EH (cell line): Measurements from ENCODE around the gene SH3PXD2B.
"Not testable (repeated sequence)": the region's sequence is repeated elsewhere in the genome, so short reads cannot be mapped to it uniquely, and the experiment has no call there.

Experiments used
- DNase-seq: peaks from one replicate; pipeline ENCODE4 v3.0.0-alpha.2; 2015; ENCODE audit warnings: low read depth

Gene SH3PXD2B

DNA sequence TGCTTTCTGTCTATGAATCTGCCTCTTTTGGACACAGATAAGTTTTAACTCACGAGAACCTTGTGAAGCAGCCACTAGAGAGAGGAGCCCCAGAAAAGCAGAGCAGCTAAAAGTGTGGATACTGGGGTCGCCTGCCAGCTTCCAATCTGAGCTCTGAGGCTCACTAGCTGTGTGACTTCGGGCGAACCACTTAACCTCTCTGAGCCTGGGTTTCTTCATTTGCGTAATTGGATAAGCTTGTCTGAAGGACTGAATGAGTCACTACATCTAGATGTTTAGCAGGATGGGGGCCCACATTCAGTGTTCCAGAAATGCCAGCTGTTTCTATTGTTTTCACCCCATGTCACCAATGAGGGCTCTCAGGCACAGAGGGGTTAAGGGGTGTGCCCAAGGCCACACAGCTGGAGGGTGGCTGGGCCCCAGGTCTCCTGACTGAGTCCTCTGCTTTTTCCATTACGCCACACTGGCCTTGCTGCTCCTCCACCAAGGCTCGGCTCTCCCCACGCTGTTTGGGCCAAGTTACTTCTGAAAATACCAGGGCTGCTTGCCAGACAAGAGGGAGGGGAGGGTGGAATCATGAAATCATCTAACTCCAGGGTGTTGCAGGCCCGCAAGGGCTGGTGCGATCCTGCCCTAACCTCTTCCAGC, 36.2 kb downstream of the SH3PXD2B start:
- DNase-seq = peak; percentile 97

DNA sequence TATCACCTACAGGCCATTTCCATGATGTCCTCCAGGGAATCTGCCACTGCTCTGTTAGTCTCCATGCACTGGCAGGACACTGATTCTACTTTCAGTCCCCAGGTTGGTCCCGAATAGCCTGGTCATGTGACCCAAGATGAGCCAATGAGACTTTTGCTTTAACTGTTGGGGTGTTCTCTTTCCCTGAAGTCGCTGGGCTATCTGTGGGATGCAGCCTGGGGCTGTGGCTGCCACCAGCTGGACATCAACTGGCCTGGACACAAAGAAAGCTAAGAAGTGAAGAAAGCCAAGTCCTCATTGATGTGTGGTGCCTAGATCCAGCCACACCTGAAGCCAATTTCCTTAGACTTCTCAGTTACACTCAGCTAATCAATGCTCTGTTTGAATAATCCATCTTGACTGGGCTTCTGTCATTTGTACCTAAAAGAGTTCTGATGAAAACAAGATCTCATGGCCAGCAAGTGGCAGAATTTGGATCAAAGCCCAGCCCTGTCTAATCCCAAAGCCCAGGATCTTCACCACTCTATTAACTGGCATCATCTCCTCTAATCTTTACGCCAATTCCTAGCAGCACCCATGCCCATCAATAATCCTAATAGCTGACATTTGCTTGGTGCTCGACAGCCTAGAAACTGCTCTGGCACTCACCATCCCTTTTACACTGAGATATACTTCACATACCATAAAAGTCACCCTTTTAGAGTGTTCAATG, 37.0 kb downstream of the SH3PXD2B start:
- DNase-seq = no peak

- no peak for DNase-seq
These were observed 38.7 kb downstream of the SH3PXD2B start for GRCh38 chr5:172415362-172416275.

- DNase-seq = peak; percentile 52
These were observed 39.6 kb downstream of the SH3PXD2B start for GRCh38 chr5:172414531-172415361.

DNA sequence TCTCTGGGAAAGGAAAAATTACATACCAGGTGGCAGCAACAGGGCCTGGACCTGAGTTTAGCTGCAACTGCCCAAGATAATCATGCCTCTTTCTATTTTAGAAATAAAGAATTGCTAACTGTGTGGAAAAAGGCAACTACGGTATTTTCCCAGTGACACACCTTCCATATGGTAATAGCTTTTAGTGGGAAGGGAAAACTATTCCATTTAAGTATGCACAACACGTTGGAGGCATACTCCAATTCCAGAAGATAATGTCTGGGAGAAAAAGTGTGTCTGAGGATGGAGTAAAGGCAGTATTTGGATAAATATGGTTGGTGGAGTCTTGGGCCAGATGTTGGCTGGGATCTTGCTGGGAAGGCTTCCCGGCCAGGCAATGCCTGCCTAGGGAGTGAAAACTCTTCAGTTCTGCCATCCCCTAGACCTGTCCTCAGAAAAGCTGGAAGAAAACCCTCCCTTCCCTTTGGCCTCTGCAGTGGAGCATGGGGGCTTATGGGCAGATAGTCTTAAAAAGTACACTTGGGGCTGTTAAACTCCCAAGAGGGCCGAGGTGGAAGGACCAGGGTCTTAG, 40.6 kb downstream of the SH3PXD2B start:
- peak; percentile 39 for DNase-seq

- DNase-seq = peak; percentile 99
These were observed 41.5 kb downstream of the SH3PXD2B start for GRCh38 chr5:172412724-172413286.

DNA sequence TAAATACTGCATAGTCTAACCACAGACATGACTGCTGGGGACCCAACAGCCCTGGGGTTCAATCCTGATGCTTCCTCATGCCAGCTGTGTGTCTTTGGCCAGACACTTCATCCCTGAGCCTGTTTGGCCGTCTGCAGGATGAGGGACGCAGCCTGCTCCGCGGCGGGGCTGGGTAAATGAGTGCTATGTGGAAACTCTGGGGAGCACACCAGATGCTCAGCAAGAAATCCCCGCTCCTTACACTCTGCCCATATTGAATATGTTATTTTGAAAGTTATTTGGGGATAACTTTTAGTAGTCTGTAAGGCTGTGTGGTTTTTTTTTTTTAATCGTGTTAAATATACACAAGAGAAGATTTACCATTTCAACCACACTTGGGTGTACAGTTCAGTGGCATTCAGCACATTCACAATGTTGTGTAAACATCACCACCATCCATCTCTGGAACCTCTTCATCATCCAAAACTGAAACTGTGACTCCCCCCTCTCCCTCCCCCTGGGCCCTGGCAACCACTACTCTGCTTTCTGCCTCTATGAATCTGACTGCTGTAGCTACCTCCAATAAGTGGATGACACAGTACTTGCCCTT, 42.7 kb downstream of the SH3PXD2B start:
- DNase-seq = peak; percentile 46

GRCh38 chr5:172410662-172411483, 43.5 kb downstream of the SH3PXD2B start:
- DNase-seq = peak; percentile 70

DNA sequence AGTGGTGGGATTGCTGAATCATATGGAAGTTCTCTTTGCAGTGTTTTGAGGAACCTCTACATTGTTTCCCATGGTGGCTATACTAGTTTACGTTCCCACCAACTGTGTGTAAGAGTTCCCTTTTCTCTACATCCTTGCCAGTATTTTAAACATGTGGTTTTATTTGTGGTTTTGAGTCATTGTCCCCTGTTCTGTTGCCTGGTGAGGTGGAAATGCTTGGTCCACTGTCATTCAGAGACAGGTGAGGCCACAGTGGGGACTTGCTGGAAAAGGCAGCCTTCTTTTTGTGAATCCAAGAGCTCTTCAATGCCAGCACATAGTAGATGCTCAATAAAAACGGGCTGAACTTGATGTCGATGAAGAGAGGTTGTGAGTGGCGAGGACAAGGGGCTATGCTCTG, 44.2 kb downstream of the SH3PXD2B start:
- peak; percentile 73 for DNase-seq

- not testable (repeated sequence) for DNase-seq
These were observed 44.8 kb downstream of the SH3PXD2B start for GRCh38 chr5:172409477-172409876.

- DNase-seq = peak; percentile 72
These were observed 46.5 kb downstream of the SH3PXD2B start for GRCh38 chr5:172407822-172408221.

GRCh38 chr5:172407241-172407691, 47.1 kb downstream of the SH3PXD2B start:
- peak; percentile 56 for DNase-seq

- no peak for DNase-seq
These were observed 48.9 kb downstream of the SH3PXD2B start for GRCh38 chr5:172405226-172406107.

DNA sequence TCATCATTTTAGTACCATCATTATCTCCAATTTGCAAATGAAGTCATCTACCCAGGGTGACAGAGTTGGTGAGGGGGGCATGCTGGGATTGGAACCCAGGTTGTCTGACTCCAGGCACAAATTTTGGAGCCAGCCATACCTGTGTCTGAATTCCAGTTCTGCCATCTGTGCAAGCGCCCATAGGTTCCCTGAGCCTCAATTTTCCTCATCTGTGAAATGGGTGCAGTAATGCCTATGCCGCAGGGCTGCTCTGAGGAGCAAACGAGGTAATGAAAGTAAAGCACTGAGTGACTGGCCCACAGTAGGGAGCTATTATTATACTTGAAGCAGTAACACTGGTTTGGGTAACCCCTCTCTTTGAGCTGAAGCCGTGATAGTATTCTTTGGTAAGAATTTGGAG, 49.6 kb downstream of the SH3PXD2B start:
- no peak for DNase-seq

GRCh38 chr5:172403817-172404216, 50.5 kb downstream of the SH3PXD2B start:
- no peak for DNase-seq

DNA sequence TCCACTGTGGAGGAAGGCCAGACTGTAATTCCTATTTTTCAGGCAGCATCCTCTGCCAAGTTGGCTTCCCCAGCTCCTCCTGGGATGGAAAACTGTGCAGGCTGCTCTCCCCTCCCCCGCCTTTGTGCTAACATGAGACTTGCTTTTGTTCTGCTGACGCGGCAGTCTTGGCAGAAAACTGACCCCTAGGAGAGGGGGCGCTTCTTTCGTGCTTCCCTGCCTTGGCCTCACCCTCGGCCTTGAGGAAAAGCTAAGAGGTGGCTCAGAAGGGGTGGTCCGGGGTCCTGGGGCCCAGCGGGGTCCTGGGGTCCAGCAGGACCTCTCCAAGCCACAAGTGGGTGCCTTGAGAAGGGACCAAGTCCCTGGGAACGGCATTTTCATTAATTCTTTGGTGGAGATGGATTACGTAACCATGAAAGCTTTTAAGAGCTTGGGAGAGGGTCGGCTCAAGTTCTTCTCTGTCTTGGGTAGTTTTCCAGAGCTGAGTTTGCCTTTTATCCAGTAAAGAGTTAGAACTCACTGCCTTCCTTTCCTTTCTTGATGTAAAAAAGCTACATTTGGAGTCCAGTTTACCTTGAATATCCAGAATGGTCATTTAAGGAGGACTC, 51.0 kb downstream of the SH3PXD2B start:
- DNase-seq = no peak

GRCh38 chr5:172402531-172403188, 51.7 kb downstream of the SH3PXD2B start:
- DNase-seq = no peak

GRCh38 chr5:172402031-172402430, 52.3 kb downstream of the SH3PXD2B start:
- not testable (repeated sequence) for DNase-seq
